Skeletal muscle satellite cell (primary cell): Measurements from ENCODE around the gene PARVB.

Experiments used
- H3K27me3 ChIP-seq: 2 replicates; pipeline ENCODE4 v1.7.0; 2013; ENCODE audit warnings: low read length; ENCODE audit not compliant: control insufficient read depth, insufficient read depth
- H3K36me3 ChIP-seq: 2 replicates; pipeline ENCODE4 v1.7.0; 2013; ENCODE audit warnings: mild to moderate bottlenecking, control low read depth, low read length; ENCODE audit not compliant: insufficient read depth
- H3K4me1 ChIP-seq: 2 replicates; pipeline ENCODE4 v1.7.0; 2013; ENCODE audit warnings: low read length; ENCODE audit not compliant: control insufficient read depth, insufficient read depth
- H3K4me2 ChIP-seq: 2 replicates; pipeline ENCODE4 v1.7.0; 2013; ENCODE audit warnings: mild to moderate bottlenecking, low read length
- H3K4me3 ChIP-seq: 2 replicates; pipeline ENCODE4 v1.7.0; 2013; ENCODE audit warnings: low read length
- H3K9ac ChIP-seq: 2 replicates; pipeline ENCODE4 v1.7.0; 2013; ENCODE audit warnings: mild to moderate bottlenecking, low read depth, low read length, moderate library complexity
- H3K9me3 ChIP-seq: replicated peaks from 2 replicates; pipeline ENCODE4 v1.7.0; 2013; ENCODE audit warnings: mild to moderate bottlenecking, control low read depth, low read length

PARVB gene

GRCh38 chr22:44193535-44193891 lies 169.4 kb downstream of the PARVB start:
- no peaks in the 10 kb centered on the region for H3K4me1 ChIP-seq
- no peak overlapping the region for H3K9ac ChIP-seq
- peaks cover 54% of the 10 kb centered on the region for H3K27me3 ChIP-seq
- H3K4me2 ChIP-seq, result no peak overlapping the region
- no peaks in the 10 kb centered on the region for H3K36me3 ChIP-seq
- H3K9me3 ChIP-seq, result no peaks in the 10 kb centered on the region
- no peak overlapping the region for H3K4me3 ChIP-seq

GRCh38 chr22:44194569-44194968 lies 170.5 kb downstream of the PARVB start:
- H3K4me3 ChIP-seq, result no peak overlapping the region
- H3K9ac ChIP-seq, result no peak overlapping the region
- no peaks in the 10 kb centered on the region for H3K4me1 ChIP-seq
- no peak overlapping the region for H3K4me2 ChIP-seq
- peaks cover 63% of the 10 kb centered on the region for H3K27me3 ChIP-seq
- no peaks in the 10 kb centered on the region for H3K36me3 ChIP-seq
- no peaks in the 10 kb centered on the region for H3K9me3 ChIP-seq

GRCh38 chr22:44195189-44195871 lies 171.2 kb downstream of the PARVB start:
- H3K27me3 ChIP-seq, result peaks cover 70% of the 10 kb centered on the region
- no peaks in the 10 kb centered on the region for H3K9me3 ChIP-seq
- no peaks in the 10 kb centered on the region for H3K4me1 ChIP-seq
- no peak overlapping the region for H3K9ac ChIP-seq
- no peaks in the 10 kb centered on the region for H3K36me3 ChIP-seq
- H3K4me3 ChIP-seq, result no peak overlapping the region
- no peak overlapping the region for H3K4me2 ChIP-seq

- Histone ChIP-seq H3K9ac (no peak overlapping the region), H3K4me2 (no peak overlapping the region), H3K4me1 (no peaks in the 10 kb centered on the region), H3K4me3 (no peak overlapping the region), H3K27me3 (peaks cover 75% of the 10 kb centered on the region), H3K36me3 (no peaks in the 10 kb centered on the region), H3K9me3 (no peaks in the 10 kb centered on the region)
These were observed 172.1 kb downstream of the PARVB start for GRCh38 chr22:44196241-44196640.

- H3K9me3 ChIP-seq, result no peaks in the 10 kb centered on the region
- no peaks in the 10 kb centered on the region for H3K36me3 ChIP-seq
- H3K27me3 ChIP-seq, result peaks cover 80% of the 10 kb centered on the region
These were observed 172.6 kb downstream of the PARVB start for GRCh38 chr22:44196731-44197131.

GRCh38 chr22:44197271-44197670 lies 173.2 kb downstream of the PARVB start:
- H3K27me3 ChIP-seq, result peaks cover 85% of the 10 kb centered on the region
- no peaks in the 10 kb centered on the region for H3K36me3 ChIP-seq
- H3K4me3 ChIP-seq, result no peak overlapping the region
- no peak overlapping the region for H3K4me2 ChIP-seq
- H3K9ac ChIP-seq, result no peak overlapping the region
- H3K4me1 ChIP-seq, result peaks cover 4% of the 10 kb centered on the region
- no peaks in the 10 kb centered on the region for H3K9me3 ChIP-seq

More at GRCh38 chr22:44196731-44197131, 172.6 kb downstream of the PARVB start:
- no peak overlapping the region for H3K4me3 ChIP-seq
- H3K4me1 ChIP-seq, result no peaks in the 10 kb centered on the region
- no peak overlapping the region for H3K4me2 ChIP-seq
- no peak overlapping the region for H3K9ac ChIP-seq

- H3K27me3 ChIP-seq, result peaks cover 86% of the 10 kb centered on the region
- no peaks in the 10 kb centered on the region for H3K36me3 ChIP-seq
- H3K4me3 ChIP-seq, result no peak overlapping the region
- no peak overlapping the region for H3K9ac ChIP-seq
- H3K4me1 ChIP-seq, result peaks cover 9% of the 10 kb centered on the region
- no peak overlapping the region for H3K4me2 ChIP-seq
- no peaks in the 10 kb centered on the region for H3K9me3 ChIP-seq
These were observed 175.1 kb downstream of the PARVB start for GRCh38 chr22:44199164-44199563.

- Histone ChIP-seq H3K9ac (no peak overlapping the region), H3K36me3 (no peaks in the 10 kb centered on the region), H3K27me3 (peaks cover 86% of the 10 kb centered on the region), H3K4me2 (no peak overlapping the region), H3K9me3 (no peaks in the 10 kb centered on the region), H3K4me1 (peaks cover 9% of the 10 kb centered on the region), H3K4me3 (no peak overlapping the region)
These were observed 175.8 kb downstream of the PARVB start for GRCh38 chr22:44199866-44200265.

GRCh38 chr22:44200451-44200850 lies 176.3 kb downstream of the PARVB start:
- Histone ChIP-seq H3K4me2 (no peak overlapping the region), H3K9me3 (no peaks in the 10 kb centered on the region), H3K4me1 (peaks cover 9% of the 10 kb centered on the region), H3K36me3 (no peaks in the 10 kb centered on the region), H3K9ac (no peak overlapping the region), H3K27me3 (peaks cover 86% of the 10 kb centered on the region), H3K4me3 (no peak overlapping the region)

- Histone ChIP-seq H3K4me2 (no peak overlapping the region), H3K36me3 (no peaks in the 10 kb centered on the region), H3K4me3 (no peak overlapping the region), H3K4me1 (peaks cover 9% of the 10 kb centered on the region), H3K9me3 (no peaks in the 10 kb centered on the region), H3K9ac (no peak overlapping the region), H3K27me3 (peaks cover 88% of the 10 kb centered on the region)
These were observed 176.9 kb downstream of the PARVB start for GRCh38 chr22:44200855-44201550.

- Histone ChIP-seq H3K4me3 (no peak overlapping the region), H3K27me3 (peaks cover 88% of the 10 kb centered on the region), H3K9me3 (no peaks in the 10 kb centered on the region), H3K4me2 (no peak overlapping the region), H3K4me1 (peaks cover 9% of the 10 kb centered on the region), H3K9ac (no peak overlapping the region), H3K36me3 (no peaks in the 10 kb centered on the region)
These were observed 177.6 kb downstream of the PARVB start for GRCh38 chr22:44201665-44202064.

GRCh38 chr22:44202261-44202789 lies 178.2 kb downstream of the PARVB start:
- Histone ChIP-seq H3K27me3 (peaks cover 84% of the 10 kb centered on the region), H3K4me2 (no peak overlapping the region), H3K9ac (no peak overlapping the region), H3K4me1 (peaks cover 9% of the 10 kb centered on the region), H3K36me3 (no peaks in the 10 kb centered on the region), H3K4me3 (no peak overlapping the region), H3K9me3 (no peaks in the 10 kb centered on the region)
